Activated CD4-positive, alpha-beta T cell treated with anti-CD3 and anti-CD28 coated beads for 48 hours (primary cell): ENCODE measurements around the gene MYH16.
"Not testable (repeated sequence)": the region's sequence is repeated elsewhere in the genome, so short reads cannot be mapped to it uniquely, and the experiment has no call there.

Experiments used
- DNase-seq: peaks from one replicate; pipeline ENCODE4 v3.0.0-alpha.2; 2020

Gene MYH16

DNA sequence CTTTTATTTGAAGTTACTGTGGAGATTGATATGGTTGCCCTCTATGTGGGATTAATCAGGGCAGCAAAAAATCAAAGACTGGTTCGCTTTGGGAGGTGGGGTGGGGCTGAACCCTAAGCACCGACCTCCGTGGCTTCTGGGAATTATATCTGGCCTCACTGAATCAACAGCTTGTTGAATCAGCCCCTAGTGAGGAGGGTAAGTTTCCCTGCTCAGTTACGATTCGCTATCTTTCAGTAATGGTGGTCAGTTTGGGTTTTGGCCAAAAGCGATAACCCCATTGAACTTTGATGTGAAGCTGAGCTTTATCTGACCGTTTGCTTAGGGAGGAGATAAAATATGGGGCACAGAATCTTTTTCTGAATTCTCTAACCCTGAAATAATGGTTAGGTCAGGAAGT lies 36.5 kb downstream of the MYH16 start:
- no peak for DNase-seq

DNA sequence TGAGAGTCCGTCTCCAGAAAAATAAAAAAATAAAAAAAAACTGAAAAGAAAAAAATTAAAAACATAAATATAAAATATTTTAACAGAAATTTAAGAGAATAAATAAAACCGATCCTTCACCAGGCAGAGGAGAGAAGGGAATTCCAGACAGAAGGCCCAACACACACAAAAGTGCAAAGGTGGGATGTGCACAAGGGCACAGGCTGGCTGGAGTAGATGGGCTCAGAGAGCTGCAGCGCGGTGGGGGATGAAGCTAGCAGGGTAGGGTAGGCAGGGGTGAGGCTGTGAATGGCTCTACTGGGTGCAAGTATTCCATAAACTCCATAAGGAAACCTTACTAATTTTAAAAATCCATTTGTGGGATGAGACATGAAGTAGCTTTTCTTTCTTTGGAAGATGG lies 37.4 kb downstream of the MYH16 start:
- no peak for DNase-seq

DNA sequence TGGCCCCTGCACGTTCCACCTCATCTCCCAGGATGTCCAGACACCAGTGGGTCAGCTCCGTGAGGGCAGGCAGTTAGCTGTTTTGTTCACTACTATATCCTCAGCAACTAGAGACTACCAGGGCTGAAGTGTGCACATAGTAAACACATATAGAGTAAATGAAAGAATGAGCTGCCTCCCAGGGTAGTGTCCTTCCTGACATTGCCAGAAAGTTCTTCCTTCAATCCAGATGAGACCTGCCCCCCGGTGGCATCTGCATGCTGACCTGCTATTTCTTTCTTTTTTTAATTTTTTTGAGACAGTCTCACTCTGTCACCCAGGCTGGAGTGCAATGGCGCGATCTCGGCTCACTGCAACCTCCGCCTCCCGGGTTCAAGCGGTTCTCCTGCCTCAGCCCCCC lies 39.1 kb downstream of the MYH16 start:
- DNase-seq = no peak

DNA sequence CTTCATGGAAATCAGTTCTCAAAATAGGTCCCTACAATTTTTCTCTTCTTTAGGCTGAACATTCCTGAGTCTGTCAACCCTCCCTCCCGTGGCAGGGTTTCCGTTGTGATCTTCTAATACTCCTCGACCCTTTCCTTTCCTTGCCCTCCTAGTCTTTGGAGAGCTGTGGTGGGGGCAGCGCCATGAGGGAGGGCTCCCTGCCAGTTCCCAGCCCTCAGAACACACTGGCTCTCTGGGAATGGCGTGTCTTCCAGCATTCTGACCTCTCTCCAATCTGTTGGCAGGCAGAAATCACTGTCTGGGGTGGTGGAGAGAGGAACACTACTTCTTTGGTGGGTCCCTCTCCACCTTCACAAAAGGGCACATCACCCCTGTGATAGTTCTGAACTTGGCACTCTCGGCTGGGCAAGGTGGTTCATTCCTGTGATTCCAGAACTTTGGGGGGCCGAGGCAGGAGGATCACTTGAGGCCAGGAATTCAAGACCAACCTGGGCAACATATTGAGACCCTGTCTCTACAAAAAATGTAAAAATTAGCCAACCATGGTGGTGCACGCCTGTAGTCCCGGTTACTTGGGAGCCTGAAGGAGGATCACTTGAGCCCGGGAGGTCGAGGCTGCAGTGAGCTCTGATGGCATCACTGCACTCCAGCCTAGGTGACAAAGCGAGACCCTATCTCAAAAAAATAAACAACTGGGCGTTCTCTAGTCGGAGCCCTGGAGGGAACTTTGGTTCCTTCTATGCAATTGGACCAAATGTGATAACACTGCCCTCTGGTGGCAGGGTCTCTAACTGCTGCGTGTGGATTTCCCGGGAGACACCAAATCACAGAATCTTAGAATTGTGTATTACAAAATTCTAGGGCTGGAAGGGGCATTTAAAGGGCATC lies 39.9 kb downstream of the MYH16 start:
- peak; percentile 83 for DNase-seq

GRCh38 chr7:99313204-99313573 lies 40.5 kb downstream of the MYH16 start:
- no peak for DNase-seq

DNA sequence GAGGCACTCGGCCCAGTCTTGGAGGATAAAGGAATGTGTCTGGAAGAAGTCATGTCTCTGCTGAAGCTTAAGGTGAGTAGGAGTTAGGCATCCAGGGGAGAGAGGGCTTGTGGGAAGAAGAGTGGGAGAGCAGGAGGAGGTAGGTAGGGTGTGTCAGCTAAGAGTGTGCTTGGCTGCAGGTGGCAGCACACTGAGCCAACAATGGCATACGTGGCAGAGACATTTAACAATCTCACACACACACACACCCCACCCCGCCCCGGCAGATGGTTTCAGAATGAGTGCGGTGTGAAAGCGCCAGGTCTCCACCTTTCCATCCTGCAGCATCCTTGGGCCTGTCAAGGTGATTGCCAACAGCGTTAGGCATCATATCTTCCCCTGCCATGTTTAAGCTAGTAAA lies 41.9 kb downstream of the MYH16 start:
- DNase-seq = peak; percentile 69

DNA sequence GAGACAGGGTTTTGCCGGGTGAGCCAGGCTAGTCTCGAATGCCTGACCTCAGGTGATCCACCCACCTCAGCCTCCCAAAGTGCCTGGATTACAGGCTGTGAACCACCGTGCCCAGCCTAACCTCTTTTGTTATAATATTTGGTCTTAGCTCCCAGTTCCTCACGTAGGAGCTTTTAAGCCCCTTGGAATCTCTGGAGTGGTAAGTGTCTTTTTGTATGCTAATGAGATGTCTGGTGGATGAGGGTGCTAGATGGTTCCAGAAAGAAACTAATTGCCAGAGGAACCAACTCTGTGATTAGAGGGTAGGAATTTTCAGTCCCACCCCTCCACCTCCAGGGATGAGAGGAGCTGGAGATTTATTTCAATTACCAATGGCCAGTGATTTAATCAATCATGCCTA lies 47.7 kb downstream of the MYH16 start:
- no peak for DNase-seq

DNA sequence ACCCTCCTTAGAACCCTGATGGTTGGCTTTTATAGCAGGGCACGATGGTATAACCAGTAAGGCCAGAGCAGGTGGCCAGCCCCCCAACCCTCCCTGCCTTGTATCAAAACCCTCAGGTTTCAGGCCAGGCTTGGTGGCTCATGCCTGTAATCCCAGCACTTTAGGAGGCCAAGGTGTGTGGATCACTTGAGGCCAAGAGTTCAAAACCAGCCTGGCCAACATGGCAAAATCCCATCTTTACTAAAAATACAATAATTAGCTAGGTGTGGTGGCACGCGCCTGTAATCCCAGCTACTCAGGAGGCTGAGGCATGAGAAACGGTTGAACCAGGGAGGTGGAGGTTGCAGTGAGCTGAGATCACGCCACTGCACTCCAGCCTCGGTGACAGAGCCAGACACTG lies 50.0 kb downstream of the MYH16 start:
- DNase-seq = not testable (repeated sequence)

- no peak for DNase-seq
Observed at GRCh38 chr7:99324559-99324958, 51.9 kb downstream of the MYH16 start.

DNA sequence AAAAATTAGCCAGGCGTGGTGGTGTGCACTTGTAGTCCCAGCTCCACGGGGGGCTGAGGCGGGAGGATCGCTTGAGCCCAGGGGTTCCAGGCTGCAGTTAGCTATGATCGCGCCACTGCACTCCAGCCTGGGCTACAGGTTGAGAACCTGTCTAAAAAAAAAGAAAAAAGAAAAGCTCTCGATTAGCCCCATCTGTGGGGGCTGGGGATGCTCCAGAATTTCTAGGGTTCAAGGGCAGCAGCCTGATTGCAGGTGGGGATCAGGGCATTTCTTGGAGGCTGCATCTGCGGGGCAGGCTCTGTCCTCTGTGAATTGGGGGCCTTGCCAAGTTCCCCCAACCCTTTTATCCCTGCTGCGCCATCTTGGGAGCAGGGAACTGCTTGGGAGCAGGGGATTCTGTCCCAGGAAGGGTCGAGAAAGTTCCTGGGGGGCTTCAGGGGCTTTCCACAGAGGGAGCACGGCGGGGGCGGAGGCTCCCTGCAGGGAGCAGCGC lies 52.4 kb downstream of the MYH16 start:
- DNase-seq = no peak

DNA sequence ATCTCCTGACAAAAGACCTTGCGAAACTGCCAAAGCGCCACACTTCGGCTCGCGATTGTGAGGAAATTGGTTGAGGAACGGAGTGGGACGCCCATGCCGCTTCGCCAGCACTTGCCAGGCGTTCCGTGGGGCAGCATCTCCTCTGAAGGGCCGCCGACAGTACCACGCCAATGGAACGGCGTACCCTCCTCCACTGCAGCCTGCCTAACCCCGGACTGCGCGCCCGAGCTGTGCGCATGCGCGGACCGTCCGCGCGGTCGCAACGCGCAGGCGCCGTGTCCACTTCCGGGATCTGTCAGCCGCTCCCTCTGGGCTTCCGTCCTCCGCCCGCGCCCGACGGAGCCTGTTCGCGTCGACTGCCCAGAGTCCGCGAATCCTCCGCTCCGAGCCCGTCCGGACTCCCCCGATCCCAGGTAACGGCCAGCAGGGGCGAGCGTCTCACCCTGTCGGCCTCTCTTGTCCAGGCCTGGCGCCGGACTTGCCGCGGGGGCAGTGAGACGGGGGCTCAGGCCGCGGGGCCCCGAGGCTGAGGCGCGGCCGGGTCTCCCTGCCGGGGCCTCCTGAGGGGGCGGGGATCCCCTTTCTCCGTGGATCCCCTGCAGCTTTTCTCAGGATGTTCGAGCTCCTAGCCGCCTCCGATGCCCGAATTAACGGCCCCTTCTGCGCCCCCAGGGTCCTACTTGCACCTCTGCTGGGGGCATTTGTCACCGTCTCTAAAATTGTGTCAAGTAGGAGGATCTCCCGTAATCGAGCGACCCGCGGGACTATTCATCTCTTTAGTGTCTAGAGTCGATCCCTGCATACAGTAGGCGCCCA lies 53.2 kb downstream of the MYH16 start, which contains the start of gene ARPC1A:
TSS of gene ARPC1A (plus strand) at position 307 of the 816 bp plus-strand sequence. CDS start 7,456 bp downstream, outside the sequence.
- peak; percentile 94 for DNase-seq

DNA sequence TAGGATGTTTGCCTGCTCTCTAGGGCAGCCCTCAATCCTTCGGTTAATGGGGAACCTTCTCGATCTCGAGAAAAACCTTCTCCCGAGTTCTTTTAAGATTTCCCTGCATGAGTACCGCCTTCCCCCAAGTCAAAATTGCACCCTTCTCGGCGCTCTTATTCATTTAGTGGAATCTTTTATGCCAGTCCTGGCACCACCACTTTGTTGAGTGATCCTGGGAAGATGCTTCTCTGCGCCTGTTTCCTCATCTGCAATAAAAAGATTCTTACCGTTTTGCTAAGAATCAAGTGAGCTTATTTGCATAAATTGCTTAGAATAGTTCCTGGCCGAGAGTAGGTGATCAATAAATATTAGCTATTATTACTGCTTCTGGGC lies 53.8 kb downstream of the MYH16 start:
- DNase-seq = no peak

DNA sequence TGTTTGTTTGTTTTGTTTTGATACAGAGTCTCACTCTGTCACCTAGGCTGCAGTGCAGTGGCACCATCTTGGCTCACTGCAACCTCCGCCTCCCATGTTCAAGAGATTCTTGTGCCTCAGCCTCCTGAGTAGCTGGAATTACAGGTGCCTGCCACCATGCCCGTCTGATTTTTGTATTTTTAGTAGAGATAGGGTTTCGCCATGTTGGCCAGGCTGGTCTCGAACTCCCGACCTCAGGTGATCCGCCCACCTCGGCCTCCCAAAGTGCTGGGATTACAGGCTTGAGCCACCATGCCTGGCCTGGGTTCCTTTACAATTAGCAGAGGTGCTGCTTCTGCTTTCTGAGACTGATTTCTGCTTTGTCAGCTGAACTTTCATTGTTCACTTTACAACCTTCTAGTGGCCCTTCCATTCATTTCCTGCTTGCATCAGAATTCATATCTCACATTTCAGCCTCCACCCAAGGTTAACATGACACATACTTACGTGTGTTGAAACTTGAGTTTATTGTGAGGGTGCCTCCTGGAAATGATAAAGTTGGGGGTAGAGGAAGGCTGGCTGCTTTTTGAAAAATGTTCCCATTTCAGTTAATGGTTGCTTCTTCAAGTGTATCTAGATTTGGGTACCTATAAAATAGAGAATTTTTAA lies 57.8 kb downstream of the MYH16 start:
- peak; percentile 31 for DNase-seq

GRCh38 chr7:99331002-99331401 lies 58.4 kb downstream of the MYH16 start:
- peak; percentile 41 for DNase-seq

DNA sequence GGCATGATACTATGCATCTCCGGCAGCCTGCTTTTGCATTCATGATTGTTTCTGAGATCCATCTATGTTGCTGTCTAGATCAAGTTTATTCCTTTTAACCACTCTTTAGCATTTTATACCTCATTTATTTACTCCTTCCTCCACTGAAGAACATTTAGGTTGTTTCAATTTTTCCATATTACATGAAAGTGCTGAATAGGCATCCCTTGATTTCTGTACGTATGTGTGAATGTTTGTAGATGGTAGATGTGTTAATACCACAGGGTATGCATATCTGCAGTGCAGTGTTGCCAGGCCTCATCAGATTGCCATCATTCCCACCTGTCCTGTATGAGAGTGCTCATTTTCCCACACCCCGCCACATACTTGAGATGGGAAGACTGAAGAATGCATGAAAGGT lies 67.0 kb downstream of the MYH16 start:
- DNase-seq = no peak

DNA sequence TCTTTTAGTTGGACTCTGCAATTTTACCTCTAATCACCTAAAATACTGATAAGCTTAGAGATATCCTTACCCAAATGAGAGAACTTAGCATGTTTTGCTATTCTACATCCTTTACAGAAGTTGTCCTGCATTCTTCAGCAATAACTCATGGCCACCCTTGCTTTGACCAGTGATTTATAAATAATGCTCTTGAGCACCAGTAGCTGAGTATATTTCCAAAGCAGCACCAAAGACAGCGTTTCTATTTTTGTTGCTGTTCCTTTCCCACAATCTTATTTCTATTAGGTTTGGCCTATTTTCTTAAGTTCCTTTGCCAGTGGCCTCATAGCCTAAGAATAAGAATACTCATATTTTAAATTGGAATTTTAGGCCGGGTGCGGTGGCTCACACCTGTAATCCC lies 68.0 kb downstream of the MYH16 start:
- DNase-seq = no peak

DNA sequence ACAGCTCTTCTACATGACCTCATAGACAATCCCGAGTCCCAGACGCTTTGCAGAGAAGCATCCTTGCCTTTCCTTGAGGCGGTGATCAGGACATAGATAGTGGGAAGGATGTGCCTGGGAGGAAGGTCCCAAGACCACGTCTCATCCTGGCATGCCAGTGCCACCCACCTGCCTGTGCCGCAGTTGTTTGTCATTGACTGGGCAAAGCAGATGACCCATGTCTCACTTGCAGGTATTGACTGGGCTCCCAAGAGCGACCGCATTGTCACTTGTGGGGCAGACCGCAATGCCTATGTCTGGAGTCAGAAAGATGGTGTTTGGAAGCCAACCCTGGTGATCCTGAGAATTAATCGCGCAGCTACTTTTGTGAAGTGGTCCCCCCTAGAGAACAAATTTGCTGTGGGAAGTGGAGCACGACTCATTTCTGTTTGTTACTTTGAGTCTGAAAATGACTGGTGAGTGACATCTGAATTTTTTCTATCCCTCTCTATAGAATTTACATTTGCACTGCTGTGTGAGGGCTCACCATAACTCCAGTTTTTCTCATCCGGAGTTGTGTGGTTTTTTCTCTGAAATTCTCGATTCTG lies 71.5 kb downstream of the MYH16 start:
- DNase-seq = no peak

DNA sequence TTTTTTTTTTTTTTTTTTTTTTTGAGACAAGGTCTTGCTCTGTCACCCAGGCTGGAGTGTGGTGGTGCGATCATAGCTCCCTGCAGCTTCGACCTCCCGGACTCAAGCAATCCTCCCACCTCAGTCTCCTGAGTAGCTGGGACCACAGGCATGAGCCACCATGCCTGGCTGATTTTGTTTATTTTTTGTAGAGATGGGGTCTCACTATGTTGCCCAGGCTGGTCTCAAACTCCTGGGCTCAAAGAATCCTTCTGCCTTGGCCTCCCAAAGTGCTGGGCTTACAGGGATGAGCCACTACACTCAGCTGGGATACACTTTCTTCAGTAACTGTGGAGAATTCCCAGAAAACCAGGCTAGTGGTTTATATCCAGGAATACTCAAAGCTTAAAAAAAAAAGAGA lies 78.0 kb downstream of the MYH16 start:
- DNase-seq = not testable (repeated sequence)

GRCh38 chr7:99352247-99352646 lies 79.6 kb downstream of the MYH16 start:
- DNase-seq = no peak

DNA sequence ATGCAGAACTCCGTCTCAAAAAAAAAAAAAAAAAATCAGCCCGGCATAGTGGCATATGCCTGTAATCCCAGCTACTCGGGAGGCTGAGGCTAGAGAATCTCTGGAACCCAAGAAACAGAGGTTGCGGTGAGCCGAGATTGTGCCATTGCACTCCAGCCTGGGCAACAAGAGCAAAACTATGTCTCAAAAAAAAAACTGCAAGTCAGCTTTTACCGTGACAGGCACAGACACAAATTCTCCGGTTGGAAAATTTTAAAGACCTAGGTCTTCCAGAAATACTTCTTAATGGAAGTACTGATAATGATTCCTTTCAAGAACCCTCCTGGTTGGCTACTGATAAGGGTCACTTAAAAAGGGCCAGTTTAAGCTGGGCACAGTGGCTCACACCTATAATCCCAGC lies 82.5 kb downstream of the MYH16 start:
- no peak for DNase-seq

- DNase-seq = no peak
Observed at GRCh38 chr7:99357701-99358490, 85.3 kb downstream of the MYH16 start.

- DNase-seq = not testable (repeated sequence)
Observed at GRCh38 chr7:99358521-99358920, 85.9 kb downstream of the MYH16 start.
